ENCODE results near the gene TMPRSS9.

DNA sequence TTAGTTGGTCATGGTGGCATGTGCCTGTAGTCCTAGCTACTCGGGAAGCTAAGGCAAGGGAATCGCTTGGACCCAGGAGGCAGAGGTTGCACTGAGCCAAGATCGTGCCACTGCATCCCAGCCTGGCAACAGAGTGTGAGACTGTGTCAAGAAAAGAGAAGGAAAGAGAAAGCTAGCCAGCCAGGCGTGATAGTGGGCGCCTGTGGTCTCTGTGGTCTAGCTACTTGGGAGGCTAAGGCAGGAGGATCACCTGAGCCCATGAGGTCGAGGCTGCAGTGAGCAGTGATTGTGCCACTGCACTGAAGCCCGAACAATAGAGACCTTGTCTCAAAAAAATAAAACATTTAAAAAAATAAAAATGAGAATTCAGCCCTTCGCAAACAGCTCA, 34.0 kb downstream of the TMPRSS9 start:
- no peak for TF ChIP-seq CTCF (IDR thresholded peaks at IDR 0.05; ENCODE audit: poor library complexity, severe bottlenecking)
- TF ChIP-seq POLR2AphosphoS5 (IDR thresholded peaks at IDR 0.05): no peak
- TF ChIP-seq, protein P1, sequence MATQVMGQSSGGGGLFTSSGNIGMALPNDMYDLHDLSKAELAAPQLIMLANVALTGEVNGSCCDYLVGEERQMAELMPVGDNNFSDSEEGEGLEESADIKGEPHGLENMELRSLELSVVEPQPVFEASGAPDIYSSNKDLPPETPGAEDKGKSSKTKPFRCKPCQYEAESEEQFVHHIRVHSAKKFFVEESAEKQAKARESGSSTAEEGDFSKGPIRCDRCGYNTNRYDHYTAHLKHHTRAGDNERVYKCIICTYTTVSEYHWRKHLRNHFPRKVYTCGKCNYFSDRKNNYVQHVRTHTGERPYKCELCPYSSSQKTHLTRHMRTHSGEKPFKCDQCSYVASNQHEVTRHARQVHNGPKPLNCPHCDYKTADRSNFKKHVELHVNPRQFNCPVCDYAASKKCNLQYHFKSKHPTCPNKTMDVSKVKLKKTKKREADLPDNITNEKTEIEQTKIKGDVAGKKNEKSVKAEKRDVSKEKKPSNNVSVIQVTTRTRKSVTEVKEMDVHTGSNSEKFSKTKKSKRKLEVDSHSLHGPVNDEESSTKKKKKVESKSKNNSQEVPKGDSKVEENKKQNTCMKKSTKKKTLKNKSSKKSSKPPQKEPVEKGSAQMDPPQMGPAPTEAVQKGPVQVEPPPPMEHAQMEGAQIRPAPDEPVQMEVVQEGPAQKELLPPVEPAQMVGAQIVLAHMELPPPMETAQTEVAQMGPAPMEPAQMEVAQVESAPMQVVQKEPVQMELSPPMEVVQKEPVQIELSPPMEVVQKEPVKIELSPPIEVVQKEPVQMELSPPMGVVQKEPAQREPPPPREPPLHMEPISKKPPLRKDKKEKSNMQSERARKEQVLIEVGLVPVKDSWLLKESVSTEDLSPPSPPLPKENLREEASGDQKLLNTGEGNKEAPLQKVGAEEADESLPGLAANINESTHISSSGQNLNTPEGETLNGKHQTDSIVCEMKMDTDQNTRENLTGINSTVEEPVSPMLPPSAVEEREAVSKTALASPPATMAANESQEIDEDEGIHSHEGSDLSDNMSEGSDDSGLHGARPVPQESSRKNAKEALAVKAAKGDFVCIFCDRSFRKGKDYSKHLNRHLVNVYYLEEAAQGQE (IDR thresholded peaks at IDR 0.05; ENCODE audit: borderline replicate concordance): no peak
- no peak for TF ChIP-seq TAF1 (IDR thresholded peaks at IDR 0.05; ENCODE audit: low read depth)
- no peak for TF ChIP-seq EZH2 (IDR thresholded peaks at IDR 0.05; ENCODE audit: borderline replicate concordance, insufficient read depth, low read length, poor library complexity, severe bottlenecking)

Data from neural cell (in vitro differentiated cells).